ENCODE measurements around the gene RNF220.

RNF220 gene

DNA sequence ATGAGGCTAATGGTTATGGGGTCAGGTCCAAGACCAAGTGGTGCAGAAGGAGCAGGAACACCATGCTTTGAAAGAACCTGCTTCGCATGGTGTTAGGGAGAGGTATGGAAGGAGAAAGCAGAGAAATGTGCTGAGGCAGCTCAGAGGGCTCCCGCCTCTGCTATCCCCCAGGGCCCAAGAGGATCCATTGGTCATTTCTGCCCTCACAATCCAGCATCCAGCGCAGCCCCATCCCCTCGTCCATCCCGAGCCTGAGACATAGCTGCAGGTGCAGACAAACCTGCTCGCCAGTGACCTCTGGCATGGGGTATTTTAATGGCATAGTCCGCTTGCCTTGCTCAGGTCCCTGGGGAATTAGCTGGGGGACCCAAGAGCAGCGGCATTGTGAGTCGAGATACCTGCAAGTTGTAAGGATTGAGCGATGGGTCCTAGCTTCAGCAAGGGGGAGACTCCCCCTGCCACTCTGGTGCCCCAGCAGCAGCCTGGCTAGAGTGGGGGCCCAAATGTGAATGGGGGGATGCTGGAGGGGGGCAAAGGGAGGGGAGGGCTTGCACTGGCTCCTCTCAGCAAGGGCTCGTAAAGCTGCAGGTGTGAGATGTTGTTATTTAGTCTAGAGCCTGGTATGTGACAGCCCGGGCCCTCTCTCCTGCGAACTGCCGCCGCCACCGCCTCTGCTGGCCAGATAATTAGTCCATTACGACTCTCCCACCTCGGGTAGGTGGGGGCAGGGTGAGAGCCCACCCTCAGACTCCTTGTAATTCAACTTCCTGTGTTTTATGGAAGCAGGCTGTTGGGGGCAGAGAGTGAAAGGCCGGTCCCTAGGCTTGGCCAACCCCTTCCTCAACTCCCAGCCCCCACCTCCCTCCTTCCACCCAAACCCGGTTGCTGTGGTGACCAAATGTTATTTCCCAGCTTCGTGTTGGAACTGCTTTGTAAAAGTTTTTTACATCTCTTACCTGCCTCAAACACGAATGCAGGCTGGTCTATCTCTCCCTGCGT, 118.8 kb downstream of the RNF220 start:
- DNase-seq (ENCODE audit: low read depth): no peak

DNA sequence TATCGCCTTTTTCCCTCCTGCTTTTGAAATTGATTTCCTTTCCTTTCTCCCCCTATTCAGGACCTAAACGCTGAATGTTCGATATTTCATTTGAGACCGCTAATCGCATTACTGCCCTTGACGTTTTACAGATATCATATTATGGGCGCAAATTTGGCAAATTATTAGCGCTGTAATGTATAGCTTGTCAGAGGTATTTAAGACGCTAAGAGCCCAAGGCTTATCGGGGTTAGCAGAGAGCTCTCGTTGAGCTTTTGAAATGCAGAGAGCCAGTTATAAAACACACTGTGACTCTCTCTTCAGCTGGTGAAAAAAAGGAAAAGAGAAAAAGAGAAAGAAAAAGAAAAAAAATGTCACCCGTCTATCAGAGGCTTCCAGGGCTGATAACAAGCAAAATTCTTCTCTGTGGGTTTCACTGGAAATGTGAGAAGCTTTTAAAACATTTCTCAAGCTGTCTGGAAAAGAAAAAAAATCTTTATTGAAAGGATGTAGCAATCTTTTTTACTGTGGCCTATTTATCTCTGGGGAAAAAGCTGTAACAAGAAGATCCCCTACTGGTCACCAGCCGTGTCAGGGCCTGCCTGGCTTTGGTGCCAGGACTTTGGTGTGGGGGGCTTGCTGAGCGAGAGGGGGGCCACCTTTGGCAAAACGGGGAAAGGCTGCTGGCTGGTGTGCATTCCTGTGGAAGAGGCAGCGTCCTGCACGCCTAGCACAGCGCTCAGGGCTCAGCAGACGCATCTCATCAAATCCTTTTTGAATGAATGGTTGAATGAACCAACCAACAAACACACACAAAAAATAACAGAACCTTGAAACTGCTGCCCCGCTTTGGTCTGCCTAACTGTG, 119.8 kb downstream of the RNF220 start:
- DNase-seq (ENCODE audit: low read depth): no peak

DNA sequence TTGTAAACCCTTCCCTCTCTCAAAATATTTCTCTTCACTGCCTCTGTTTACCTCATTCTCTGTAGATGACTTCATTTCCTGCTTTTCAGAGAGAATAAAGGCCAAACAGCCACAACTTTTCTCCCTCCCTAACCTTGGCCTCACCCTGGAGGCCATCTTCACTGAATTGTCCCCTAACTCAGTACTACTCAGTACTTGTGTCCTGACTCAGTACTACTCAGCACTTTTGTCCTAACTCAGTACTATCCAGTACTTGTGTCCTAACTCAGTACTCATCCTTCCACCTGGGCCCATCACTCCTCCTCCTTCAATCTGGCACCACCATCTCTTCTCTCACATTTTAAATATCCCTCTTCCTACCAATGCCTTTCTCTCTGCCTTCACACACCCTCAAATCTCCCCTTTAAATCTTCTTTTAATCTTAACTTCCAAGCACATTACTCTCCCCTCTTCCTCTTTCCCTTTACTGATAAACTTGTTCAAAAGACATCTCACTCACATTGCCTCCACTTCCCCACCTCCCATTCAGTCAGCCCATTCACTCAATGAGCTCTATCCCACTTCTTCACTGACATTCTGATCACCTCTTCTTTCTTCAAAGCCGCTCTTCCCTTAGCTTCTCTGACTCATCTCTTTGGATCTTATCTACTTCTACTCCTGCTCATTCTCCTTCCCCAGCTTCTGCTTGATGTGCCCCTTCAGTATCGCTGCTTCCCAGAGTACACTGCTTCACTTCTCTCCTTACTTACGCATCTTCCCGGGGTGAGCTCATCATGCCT, 121.4 kb downstream of the RNF220 start:
- DNase-seq (ENCODE audit: low read depth): no peak

DNA sequence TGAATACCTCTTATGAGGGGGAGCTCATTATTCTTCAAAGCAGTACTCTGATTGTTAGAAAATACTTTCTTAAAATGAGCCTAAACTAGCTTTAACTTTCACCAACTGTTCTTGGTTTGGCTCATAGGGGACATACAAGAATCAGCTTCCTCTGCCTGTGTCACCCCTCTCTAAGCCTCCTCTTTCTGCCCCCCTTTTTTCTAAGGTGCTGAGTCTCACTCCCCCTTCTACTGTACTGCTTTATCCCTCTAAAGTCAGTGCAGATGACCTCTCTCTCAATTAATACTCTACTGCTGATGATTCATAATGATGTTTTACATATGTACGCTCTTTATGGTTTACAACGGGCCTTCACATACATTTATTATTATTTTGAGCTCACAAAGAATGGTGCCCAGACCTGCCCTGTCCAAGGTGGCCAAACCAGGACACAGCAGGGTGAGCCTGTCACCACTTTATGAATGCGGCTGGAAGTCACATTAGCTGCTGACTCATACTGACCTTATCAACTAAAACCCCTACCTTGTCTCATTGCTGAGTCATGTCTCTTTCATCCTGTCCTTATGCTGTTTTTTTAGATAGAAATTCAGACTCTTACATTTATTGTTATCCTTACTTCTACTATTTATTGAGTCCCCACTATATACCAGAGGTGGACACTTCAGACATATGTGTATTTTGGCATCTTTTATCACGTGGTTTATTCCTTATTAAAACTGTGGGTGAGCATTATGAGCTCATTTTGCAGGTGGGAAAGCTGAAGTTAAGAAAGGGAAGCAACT, 126.9 kb downstream of the RNF220 start:
- DNase-seq (ENCODE audit: low read depth): no peak

DNA sequence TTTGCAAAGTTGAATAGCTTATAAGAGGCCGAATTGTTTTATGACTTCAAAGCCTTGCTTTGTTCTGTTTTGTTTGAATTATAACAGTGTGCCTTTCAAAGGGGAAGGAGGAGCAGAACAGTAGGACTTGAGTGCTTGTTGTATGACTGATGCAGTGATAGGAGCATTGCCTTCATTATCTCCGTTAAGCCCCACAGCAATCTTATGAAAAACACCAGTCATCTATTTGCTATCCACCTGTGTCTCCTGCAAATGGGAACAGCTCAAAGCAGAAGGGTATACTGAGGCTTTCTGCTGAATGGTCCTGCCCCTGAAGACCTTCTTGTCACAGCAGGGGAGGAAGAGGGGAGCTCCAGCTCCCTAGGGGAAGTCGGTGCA, 127.5 kb downstream of the RNF220 start:
- DNase-seq (ENCODE audit: low read depth): no peak

DNA sequence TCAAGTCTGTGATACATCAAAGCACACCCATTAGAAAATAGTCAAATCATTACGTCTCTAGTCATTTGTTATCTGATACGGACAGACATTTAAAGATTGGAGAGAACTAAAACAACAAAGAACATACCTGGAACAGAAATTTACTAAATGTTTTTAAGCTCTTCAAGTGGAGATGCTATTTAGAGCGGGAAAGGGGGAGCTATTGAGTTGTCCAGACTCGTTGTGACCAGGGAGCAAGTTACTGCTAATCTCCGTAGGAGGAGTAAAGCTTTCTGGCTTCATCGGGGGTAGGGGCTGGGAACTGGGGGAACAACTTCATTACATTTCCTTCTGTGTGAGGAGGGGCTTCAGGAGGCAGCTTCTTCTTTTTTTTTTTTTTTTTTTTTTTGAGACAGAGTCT, 129.7 kb downstream of the RNF220 start:
- no peak for DNase-seq (ENCODE audit: low read depth)

DNA sequence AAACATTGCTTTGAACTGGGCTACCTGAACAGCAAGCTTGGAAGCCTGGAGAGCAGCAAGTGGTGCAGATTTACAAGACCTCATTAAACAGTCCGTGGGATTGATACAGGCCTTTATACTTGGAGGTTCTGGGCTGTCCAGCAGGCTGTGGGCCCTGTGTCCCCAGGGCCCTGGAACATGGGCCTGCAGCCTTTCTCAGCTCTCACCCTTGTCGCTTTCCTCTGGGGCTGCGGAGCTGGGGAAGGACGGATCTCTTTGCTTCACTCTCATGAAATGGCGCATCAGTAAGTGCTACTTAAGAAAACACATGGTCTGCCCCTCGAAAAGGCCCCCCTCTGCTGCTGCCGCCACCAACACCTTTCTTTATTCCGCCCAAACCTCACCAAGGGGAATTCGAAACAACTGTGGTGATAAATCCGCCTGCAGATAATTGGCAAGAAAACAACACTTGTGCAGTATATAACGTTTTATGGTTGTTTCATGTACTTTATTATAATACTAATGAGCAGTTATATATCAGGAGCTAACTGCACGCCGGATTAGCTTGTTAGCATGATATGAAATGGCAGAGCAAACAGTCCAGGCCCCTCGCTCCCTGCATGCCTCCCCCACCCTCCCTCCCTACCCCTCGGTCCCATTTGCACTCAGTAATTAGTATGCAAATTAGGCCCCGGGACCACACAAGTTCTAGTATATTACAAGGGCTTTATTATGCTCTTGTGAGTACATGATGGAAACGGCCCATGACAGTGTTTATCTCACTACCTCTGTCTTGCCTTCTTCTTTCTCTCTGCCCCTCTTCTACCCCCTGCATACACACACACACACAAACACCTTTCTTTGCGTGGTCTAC, 131.5 kb downstream of the RNF220 start:
- DNase-seq (ENCODE audit: low read depth): no peak

DNA sequence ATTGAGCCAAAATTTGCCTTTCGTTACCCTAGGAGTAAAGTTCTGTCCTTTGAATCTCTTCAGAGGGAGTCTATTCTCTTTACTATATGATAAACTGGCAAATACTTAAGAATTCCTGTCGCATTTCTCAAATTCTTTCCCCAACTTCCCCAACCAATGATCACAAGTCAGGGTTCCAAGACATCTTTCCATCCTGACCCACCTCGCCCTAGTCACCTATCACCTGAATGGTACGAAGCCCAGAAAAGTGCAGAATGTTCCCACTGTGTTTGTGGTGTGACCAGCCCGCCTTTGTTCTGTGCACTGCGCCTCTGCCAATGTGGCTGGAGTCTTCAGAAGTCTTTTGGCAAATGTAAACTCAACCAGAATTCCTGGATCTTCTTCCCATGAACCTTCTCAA, 132.5 kb downstream of the RNF220 start:
- no peak for DNase-seq (ENCODE audit: low read depth)

DNA sequence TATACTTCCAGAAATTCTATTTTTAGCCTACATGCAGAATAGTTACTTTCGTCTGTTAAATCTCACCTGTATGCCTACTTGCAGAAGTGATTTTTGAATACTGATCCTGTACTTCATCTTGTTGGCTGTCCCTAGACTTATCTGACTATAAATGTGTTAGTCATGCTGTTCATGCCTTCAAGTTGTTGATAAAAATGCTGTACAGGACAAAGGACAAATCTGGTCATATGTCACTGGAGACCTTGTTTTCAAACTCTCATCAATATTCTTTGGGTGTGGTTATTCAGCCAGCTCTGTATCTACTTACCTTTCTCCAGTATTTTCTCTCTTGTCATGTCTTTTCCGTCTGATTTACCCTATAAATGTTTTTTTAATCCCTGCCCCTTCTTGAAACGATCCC, 132.9 kb downstream of the RNF220 start:
- DNase-seq (ENCODE audit: low read depth): no peak

DNA sequence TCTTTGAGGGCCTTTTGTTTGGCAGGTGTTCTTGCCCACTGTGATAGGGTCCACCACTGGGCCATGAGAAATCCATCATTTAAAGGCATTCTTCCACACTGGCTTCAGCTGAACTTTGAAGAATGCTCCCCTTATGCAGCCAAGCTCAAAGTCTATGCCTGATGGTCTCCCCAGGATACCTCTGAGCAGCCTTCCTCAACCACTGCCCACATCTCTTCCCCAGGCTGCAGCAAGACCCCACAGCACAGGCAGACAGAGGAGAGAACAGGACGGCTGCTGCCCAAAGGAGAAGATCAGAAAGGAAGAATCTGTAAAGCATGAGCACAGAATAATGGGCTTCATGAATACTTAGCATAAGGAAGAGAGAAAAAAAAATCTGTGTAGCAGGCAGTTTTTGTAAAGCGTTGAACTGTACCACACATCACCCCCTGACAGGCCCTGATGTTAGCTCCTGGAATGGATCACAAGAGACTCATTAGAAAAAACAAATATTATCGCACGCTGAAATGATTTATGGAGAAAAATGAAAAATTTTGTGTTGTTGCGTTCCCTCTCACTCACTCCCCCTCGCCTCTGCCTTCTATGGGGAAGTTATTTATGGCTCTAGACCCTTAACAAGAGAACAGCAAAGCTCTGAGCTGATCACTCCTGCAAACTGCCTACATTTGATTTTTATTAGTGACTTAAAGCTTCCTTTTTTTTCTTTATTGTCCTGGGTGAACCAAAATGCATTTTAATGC, 135.1 kb downstream of the RNF220 start:
- no peak for DNase-seq (ENCODE audit: low read depth)

DNA sequence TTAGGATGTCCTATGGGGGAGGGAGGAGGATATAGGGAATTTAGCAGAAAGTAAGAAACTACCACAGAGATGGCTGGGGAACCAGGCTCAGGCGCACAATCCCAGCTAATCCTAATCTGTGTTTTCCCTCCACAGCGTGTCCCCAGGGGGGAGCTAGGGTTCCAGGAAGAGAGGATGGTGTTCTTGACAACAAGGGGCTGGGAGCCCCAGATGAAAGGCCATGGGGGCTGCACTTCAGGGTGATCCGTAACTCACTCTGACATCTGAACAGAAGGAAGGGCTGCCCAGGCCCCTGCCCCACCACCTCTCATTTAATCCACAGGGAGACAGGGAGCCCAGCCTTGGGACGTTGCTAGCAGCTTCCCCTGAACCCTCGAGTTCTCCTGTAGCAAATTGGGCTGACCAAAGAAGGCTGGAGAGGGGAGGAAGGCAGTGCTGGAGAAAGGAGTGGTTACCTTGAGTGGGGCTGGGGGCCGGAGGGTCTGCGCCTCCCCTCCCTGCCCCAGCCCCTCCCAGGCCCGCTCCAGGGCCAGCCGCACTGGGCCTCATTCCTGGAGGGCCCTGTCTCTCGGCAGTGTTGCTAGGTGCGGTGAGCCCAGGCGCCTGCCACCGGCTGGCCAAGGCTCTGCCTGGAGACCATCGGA, 137.5 kb downstream of the RNF220 start:
- DNase-seq (ENCODE audit: low read depth): no peak

DNA sequence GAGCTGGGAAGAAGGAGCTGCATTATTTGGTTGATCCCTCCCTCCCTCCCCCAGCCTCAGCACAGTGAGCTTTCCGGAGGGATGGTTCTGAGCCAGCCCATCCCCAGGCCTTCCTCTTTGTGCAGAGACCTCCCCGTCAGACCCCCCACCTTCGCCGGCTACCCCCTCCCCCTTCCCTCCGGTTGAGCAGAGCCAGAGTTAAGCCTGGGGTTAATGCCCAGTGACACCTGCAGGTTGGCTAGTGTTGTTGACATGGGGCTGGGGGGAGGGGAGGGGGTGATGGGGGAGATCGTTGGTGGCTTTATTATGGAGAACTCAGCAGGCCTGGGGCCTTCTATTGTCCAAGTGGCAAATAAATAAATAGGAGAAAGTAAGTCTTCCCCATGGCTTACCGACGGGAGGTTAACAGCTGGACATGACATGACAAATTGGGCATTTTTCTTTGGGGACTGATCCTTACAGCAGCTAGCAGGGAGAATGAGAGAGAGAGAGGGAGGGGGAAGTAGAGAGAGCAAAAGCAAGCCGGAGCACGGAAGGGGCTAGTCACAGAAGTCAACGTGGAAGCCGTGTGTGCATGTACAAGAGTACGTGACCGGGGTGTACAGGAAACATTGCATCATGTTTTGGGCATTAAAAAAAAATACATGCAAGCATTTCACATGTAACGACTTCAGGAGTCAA, 138.1 kb downstream of the RNF220 start:
- DNase-seq (ENCODE audit: low read depth): no peak

DNA sequence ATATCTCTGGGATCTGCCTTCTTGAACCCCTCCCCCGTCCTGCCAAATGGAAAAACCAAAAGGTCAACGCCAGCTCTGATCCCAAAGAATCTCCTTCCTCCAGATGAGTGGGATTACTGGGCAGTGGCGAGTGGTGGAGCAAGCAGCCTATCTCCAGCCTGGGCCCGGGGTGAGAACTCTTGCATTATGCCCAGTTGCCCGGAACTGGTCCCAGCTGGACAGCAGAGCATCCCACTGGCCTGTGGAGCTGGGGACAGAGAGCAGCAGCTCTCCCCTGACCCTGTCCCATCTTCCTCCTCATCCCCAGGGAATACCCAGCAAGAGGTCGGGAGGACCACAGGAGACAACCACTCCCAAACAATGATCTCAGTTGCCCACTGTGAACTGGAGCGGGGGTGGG, 138.7 kb downstream of the RNF220 start:
- no peak for DNase-seq (ENCODE audit: low read depth)

DNA sequence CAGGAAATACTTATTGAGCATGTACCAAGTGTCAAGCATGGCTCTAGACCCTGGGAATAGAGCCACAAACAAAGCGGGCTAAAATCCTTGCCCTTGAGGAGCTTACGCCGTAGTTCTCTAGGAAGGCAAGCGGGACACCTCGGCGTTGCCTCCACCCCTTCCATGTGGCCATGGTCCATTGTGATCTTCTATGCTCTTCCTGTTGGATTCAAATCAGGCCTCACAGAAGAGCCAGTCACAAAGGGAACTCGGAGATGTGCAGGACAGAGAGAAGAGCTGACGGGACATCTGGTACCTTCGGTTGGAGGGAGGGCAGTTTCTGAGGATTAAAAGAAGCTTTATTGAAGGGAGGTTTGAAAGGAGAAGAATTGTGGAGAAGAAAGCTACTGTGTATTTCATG, 139.9 kb downstream of the RNF220 start:
- DNase-seq (ENCODE audit: low read depth): no peak

DNA sequence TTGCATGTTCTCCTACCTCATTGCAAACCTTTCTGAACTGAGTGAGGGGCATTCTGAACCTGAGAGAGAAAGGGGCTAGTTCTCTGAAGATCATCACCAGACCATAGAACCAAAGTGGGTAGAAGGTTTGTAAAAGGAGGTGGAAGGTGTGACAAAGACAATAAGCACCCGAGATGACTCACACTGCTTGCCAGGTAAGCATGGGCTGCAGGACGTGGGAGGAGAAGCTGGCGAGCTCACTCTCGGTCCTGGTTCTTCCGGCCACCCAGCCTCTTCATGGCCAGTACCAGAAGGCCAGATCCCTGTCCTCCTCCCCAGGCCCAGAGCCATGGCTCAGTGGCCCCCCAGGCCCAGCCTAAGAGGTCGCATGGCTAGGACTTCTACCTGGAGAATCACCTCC, 140.9 kb downstream of the RNF220 start:
- no peak for DNase-seq (ENCODE audit: low read depth)

DNA sequence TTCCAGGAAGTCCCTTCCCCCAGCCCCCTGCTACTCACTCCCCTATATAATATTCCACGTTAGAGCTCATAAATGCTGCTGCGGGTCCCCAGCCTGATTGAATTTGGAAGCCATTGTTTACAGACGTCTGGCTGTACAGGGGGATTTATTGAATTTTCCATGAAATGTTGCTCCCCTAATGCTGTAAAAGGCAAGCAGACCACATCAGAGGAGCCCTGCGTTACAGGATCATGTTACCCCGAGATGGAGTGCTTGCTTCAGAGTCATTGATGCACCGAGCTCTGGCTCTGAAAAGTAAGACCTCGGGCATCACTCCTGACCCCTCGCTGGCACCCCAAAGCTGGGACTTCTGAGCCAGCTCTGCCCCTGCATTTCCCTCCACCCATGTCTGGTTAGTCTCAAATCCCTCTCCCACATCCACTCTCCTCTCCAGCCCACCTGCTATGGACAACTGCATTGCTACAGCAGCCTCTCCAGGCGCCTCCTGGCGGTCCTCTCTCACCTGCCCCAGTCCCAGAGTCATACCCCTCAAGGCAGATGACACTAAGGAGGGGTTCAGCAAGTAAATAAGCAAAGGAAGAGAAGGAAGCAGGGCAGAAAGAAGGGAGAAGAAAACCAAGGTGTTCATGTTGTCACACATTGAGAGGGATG, 141.5 kb downstream of the RNF220 start:
- DNase-seq (ENCODE audit: low read depth): no peak

DNA sequence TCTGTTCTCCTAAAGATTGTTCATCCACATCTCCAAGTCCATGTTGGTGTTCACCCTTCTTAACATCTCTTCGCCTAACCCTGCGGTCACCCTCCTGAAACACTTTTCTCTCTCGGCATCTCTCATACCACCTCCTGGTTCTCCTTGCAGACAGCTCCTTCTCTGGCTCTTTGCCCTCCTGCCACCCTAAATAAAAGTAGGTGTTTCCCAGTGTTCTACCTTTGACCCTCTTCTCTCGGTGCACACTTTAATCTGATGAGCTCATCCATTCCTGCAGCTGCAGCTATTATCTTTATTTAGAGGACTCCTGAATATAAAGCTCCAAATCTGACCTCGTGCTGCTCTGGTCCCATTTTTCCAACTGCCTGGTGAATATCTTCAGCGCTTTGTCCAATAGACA, 142.3 kb downstream of the RNF220 start:
- no peak for DNase-seq (ENCODE audit: low read depth)

DNA sequence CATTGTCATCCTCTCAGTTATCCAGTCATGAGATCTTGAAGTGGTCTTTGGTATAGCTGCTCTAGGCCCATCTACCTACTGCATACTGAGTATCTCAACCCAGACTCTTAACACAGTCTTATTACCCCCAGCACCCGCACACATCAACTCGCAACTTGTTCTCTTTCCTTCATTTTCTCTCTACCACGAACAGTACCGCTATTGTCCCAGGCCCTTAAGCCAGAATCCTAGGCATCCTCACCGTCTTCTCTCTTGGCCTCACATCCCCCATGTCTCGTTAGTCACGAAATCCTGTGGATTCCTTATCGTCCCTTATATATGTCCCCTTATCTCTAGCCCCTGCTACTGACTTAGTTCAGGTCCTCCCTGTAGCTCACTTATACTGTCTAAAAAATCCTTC, 142.8 kb downstream of the RNF220 start:
- no peak for DNase-seq (ENCODE audit: low read depth)

All from activated gamma-delta T cell treated with anti-CD3 and anti-CD28 coated beads, Interleukin-2, amount 50 U/mL, for 16 hours (primary cell).